ENCODE measurements around the gene CCDC3. TPM values are rescaled to one million over a fixed set of nuclear protein-coding genes. Genes with fewer than 3 reads are reported as not detected.

CCDC3 gene
- 0.72 to 1.3 TPM (median 1.1 TPM) in 5 replicates for total RNA-seq (2022; extraction: Qiagen RNA extraction; ENCODE audit: low read depth)

GRCh38 chr10:13001041-13001886 is at the start of gene CCDC3:
Gene CCDC3, minus strand, starts transcription at chr10:13001713. Its CDS starts 143 bp downstream, at chr10:13001570.

Other genes with a start within 250 kb of the CCDC3 start
- gene OPTN, start 98.5 kb upstream of the CCDC3 start, total RNA-seq (2022; extraction: Qiagen RNA extraction; ENCODE audit: low read depth) = 47.4 to 65.4 TPM (median 57.6 TPM) in 5 replicates
- 20.0 to 30.1 TPM (median 23.6 TPM) in 5 replicates for gene MCM10, start 159.8 kb upstream of the CCDC3 start, total RNA-seq (2022; extraction: Qiagen RNA extraction; ENCODE audit: low read depth)
- not detected in 5 replicates for gene UCMA, start 232.7 kb upstream of the CCDC3 start, total RNA-seq (2022; extraction: Qiagen RNA extraction; ENCODE audit: low read depth)

Data from A549 treated with ZK216348 at 1 μM for 4 hours (cell line).